Keratinocyte (primary cell): ENCODE results near the gene FAM53B.

Source experiments
- CTCF ChIP-seq, 3 experiments: IDR thresholded peaks in 1 of 3; conservative IDR thresholded peaks in 1 of 3; optimal IDR thresholded peaks in 1 of 3; 2 replicates in 2 of 3; 3 replicates in 1 of 3; pipeline versions ENCODE3 to v1.5.1; 2011; ENCODE audit warnings: low read length in 3 of 3, mild to moderate bottlenecking in 3 of 3, moderate library complexity in 2 of 3, control low read depth in 1 of 3, inconsistent platforms in 1 of 3; ENCODE audit not compliant: insufficient read depth in 2 of 3; ENCODE audit errors: extremely low read depth in 1 of 3
- EZH2 ChIP-seq: IDR thresholded peaks from one replicate; pipeline ENCODE4 v1.6.1; 2012; ENCODE audit warnings: inconsistent platforms, mild to moderate bottlenecking, low read length, moderate library complexity

- TF ChIP-seq CTCF (optimal IDR thresholded peaks at IDR 0.05 in 1 of 3, IDR thresholded peaks at IDR 0.05 in 1 of 3, conservative IDR thresholded peaks at IDR 0.05 in 1 of 3; ENCODE audit: extremely low read depth in 1 of 3, insufficient read depth in 2 of 3, low read length in 3 of 3), result no peak
- no peak for TF ChIP-seq EZH2
These were observed 732 bp downstream of the FAM53B start for GRCh38 chr10:124743191-124744101.
